Mesendoderm (in vitro differentiated cells): ENCODE data around the gene IL25. TPM values are rescaled to one million over a fixed set of nuclear protein-coding genes. Genes with fewer than 3 reads are reported as not detected.
"Not testable (repeated sequence)": the region's sequence is repeated elsewhere in the genome, so short reads cannot be mapped to it uniquely, and the experiment has no call there.

ENCODE experiments used
- DNase-seq: peaks from one replicate; pipeline ENCODE4 v3.0.0; 2013
- H2AK5ac ChIP-seq: 2 replicates; pipeline ENCODE4 v1.6.1; 2013; ENCODE audit warnings: low read length, inconsistent platforms
- H2BK120ac ChIP-seq: 2 replicates; pipeline ENCODE4 v1.6.1; 2013; ENCODE audit warnings: low read depth, mild to moderate bottlenecking, low read length, moderate library complexity, mixed read lengths
- H2BK15ac ChIP-seq: replicated peaks from 2 replicates; pipeline ENCODE4 v1.6.1; 2013; ENCODE audit warnings: low read depth, mild to moderate bottlenecking, moderate library complexity
- H2BK5ac ChIP-seq: 2 replicates; pipeline ENCODE4 v1.6.1; 2013; ENCODE audit warnings: low read length, inconsistent platforms
- H3K18ac ChIP-seq: 2 replicates; pipeline ENCODE4 v1.6.1; 2013; ENCODE audit warnings: mild to moderate bottlenecking, low read length, mixed read lengths
- H3K23ac ChIP-seq: one replicate; pipeline ENCODE4 v1.6.1; 2013; ENCODE audit warnings: low read length
- H3K27ac ChIP-seq: 2 replicates; pipeline ENCODE4 v1.5.1; 2013; ENCODE audit warnings: low read depth, mild to moderate bottlenecking, inconsistent platforms, low read length, moderate library complexity
- H3K27me3 ChIP-seq: 2 replicates; pipeline ENCODE4 v1.6.1; 2013; ENCODE audit warnings: low read length, control low read depth, mild to moderate bottlenecking, inconsistent platforms; ENCODE audit not compliant: insufficient read depth, poor library complexity
- H3K36me3 ChIP-seq: 2 replicates; pipeline ENCODE4 v1.6.1; 2013; ENCODE audit warnings: low read length, inconsistent platforms; ENCODE audit not compliant: control insufficient read depth, insufficient read depth
- H3K4ac ChIP-seq: one replicate; pipeline ENCODE4 v1.6.1; 2013; ENCODE audit warnings: low read depth, mild to moderate bottlenecking, low read length, moderate library complexity
- H3K4me1 ChIP-seq: 2 replicates; pipeline ENCODE4 v1.6.1; 2013; ENCODE audit warnings: low read depth, low read length, inconsistent platforms; ENCODE audit not compliant: control insufficient read depth
- H3K4me2 ChIP-seq: 2 replicates; pipeline ENCODE4 v1.6.1; 2013; ENCODE audit warnings: low read length
- H3K4me3 ChIP-seq: 2 replicates; pipeline ENCODE4 v1.5.1; 2013; ENCODE audit warnings: mild to moderate bottlenecking, low read length
- H3K56ac ChIP-seq: one replicate; pipeline ENCODE4 v1.6.1; 2013; ENCODE audit warnings: low read length
- H3K79me1 ChIP-seq: 2 replicates; pipeline ENCODE4 v1.6.1; 2013; ENCODE audit warnings: low read length, inconsistent platforms
- H3K79me2 ChIP-seq: 2 replicates; pipeline ENCODE4 v1.6.1; 2013; ENCODE audit warnings: mild to moderate bottlenecking, low read length; ENCODE audit not compliant: control insufficient read depth, insufficient read depth
- H3K9ac ChIP-seq: 2 replicates; pipeline ENCODE4 v1.6.1; 2013; ENCODE audit warnings: low read length, inconsistent platforms
- H4K5ac ChIP-seq: one replicate; pipeline ENCODE4 v1.6.1; 2013; ENCODE audit warnings: low read length
- H4K8ac ChIP-seq: one replicate; pipeline ENCODE4 v1.6.1; 2013; ENCODE audit warnings: low read depth, mild to moderate bottlenecking, control low read depth, low read length, moderate library complexity
- WGBS: extraction: QIAGEN DNeasy Blood & Tissue Kit; methylation state at CpG from one replicate; pipeline ENCODE4 v1.1.7; 2013; ENCODE audit warnings: low lambda C conversion rate, missing lambda C conversion rate; ENCODE audit not compliant: insufficient coverage; ENCODE audit errors: extremely low coverage; 5-methylcytosine and 5-hydroxymethylcytosine counted together
- polyA plus RNA-seq, 2 experiments: library from polyadenylated mRNA; stranded (reverse); fragments of 200-250 nt; gene quantifications; one replicate each; pipeline ENCODE4 v1.2.3, GENCODE V29; 2013

IL25 gene
- polyA plus RNA-seq (2013, experiment 1 of 2), result not detected
- not detected for polyA plus RNA-seq (2013, experiment 2 of 2)

DNA sequence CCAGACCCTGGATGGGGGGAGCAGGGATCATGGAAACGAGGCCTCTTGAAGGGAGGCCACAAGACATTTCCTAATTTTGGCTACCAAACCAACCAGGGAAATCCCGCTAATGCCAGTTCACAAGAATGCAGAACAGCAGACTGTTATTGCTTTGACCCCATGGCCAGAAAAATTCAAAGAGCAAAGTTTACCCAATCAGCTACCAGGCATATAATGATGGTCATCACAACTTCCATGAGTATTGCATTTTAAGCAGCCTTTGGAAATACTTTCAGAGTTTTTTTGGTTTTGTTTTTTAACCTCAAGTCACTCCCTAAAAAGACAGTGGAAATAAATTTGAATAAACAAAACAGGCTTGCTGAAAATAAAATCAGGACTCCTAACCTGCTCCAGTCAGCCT, at the start of gene IL25:
Gene IL25 (plus strand): TSS at position 301 of the 400 bp plus-strand sequence.
- Histone ChIP-seq H2BK15ac (no peak within 1 kb of the TSS), H3K9ac (no peak within 1 kb of the TSS), H3K4me3 (no peak within 1 kb of the TSS), H3K27me3 (no peaks in the 10 kb centered on the region), H3K56ac (no peak within 1 kb of the TSS), H3K36me3 (no peaks in the 10 kb centered on the region), H2BK5ac (no peak within 1 kb of the TSS), H3K23ac (no peak within 1 kb of the TSS), H2BK120ac (no peak within 1 kb of the TSS), H4K8ac (no peak within 1 kb of the TSS), H2AK5ac (no peak within 1 kb of the TSS), H3K18ac (no peak within 1 kb of the TSS), H3K79me2 (no peaks in the 10 kb centered on the region), H4K5ac (no peak within 1 kb of the TSS), H3K4ac (no peak within 1 kb of the TSS), H3K4me1 (peaks cover 3% of the 10 kb centered on the region), H3K79me1 (no peaks in the 10 kb centered on the region), H3K27ac (no peak within 1 kb of the TSS), H3K4me2 (no peak within 1 kb of the TSS)
- DNase-seq, result no peak
- no CpG with 5 or more reads among the region's 2 CpGs for WGBS

DNA sequence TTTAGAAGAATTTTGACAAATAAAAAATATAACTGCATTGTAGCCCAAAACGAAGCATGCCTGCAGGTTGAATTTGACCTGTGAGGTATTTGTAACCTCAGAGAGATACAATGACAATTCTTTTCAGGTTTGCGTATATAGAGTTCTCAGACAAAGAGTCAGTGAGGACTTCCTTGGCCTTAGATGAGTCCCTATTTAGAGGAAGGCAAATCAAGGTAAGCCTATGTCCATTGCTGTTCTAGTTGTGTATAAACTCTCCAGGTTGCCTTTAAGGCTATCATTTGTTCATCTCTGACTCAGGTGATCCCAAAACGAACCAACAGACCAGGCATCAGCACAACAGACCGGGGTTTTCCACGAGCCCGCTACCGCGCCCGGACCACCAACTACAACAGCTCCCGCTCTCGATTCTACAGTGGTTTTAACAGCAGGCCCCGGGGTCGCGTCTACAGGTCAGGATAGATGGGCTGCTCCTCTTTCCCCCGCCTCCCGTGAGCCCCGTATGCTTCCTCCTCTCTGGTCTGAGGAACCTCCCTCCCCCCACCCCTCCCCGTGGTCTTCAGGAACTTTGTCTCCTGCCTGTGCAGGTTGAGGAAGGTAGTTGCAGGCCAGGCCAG, 48.7 kb upstream of the IL25 start:
- peaks cover 3% of the 10 kb centered on the region for H3K36me3 ChIP-seq

DNA sequence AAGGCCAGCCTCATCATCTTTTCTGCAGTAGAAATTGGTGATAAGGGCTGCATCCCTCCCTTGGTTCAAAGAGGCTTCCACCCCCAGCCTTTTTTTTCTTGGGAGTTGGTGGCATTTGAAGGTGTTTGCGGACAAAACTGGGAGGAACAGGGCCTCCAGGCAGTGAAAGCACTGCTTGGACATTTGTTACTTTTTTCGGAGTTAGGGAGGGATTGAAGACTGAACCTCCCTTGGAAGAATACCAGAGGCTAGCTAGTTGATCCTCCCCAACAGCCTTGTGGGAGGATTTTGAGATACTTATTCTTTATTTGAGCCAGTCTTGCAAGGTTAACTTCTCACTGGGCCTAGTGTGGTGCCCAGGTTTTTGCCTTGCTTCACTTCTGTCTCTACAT, 48.2 kb upstream of the IL25 start:
- H3K9ac ChIP-seq, result no peak overlapping the region
- no peak overlapping the region for H2AK5ac ChIP-seq
- no peak for DNase-seq
- H3K18ac ChIP-seq, result no peak overlapping the region
- H3K27ac ChIP-seq, result no peak overlapping the region
- H3K56ac ChIP-seq, result no peak overlapping the region
- H3K36me3 ChIP-seq, result peaks cover 3% of the 10 kb centered on the region
- H3K79me1 ChIP-seq, result peaks cover 7% of the 10 kb centered on the region
- H3K4me2 ChIP-seq, result no peak overlapping the region
- H3K4ac ChIP-seq, result no peak overlapping the region
- no peak overlapping the region for H2BK120ac ChIP-seq
- H3K23ac ChIP-seq, result no peak overlapping the region
- H4K5ac ChIP-seq, result no peak overlapping the region
- no peaks in the 10 kb centered on the region for H3K27me3 ChIP-seq
- WGBS, result no CpG with 5 or more reads among the region's 2 CpGs
- peaks cover 18% of the 10 kb centered on the region for H3K79me2 ChIP-seq
- no peak overlapping the region for H2BK5ac ChIP-seq
- no peak overlapping the region for H2BK15ac ChIP-seq
- no peak overlapping the region for H4K8ac ChIP-seq
- H3K4me1 ChIP-seq, result peaks cover 5% of the 10 kb centered on the region
- no peak overlapping the region for H3K4me3 ChIP-seq

More for the DNA sequence above, 48.7 kb upstream of the IL25 start:
- no peak overlapping the region for H3K4me3 ChIP-seq
- no CpG with 5 or more reads among the region's 18 CpGs for WGBS
- H2BK5ac ChIP-seq, result no peak overlapping the region
- no peak overlapping the region for H4K5ac ChIP-seq
- H2BK120ac ChIP-seq, result no peak overlapping the region
- peaks cover 5% of the 10 kb centered on the region for H3K4me1 ChIP-seq
- H3K4me2 ChIP-seq, result no peak overlapping the region
- H3K9ac ChIP-seq, result no peak overlapping the region
- H4K8ac ChIP-seq, result no peak overlapping the region
- peaks cover 18% of the 10 kb centered on the region for H3K79me2 ChIP-seq
- H3K4ac ChIP-seq, result no peak overlapping the region
- H2BK15ac ChIP-seq, result no peak overlapping the region
- no peaks in the 10 kb centered on the region for H3K27me3 ChIP-seq
- H3K79me1 ChIP-seq, result peaks cover 7% of the 10 kb centered on the region
- no peak overlapping the region for H3K18ac ChIP-seq
- no peak overlapping the region for H3K56ac ChIP-seq
- no peak overlapping the region for H3K23ac ChIP-seq
- H3K27ac ChIP-seq, result no peak overlapping the region
- DNase-seq, result no peak
- no peak overlapping the region for H2AK5ac ChIP-seq

DNA sequence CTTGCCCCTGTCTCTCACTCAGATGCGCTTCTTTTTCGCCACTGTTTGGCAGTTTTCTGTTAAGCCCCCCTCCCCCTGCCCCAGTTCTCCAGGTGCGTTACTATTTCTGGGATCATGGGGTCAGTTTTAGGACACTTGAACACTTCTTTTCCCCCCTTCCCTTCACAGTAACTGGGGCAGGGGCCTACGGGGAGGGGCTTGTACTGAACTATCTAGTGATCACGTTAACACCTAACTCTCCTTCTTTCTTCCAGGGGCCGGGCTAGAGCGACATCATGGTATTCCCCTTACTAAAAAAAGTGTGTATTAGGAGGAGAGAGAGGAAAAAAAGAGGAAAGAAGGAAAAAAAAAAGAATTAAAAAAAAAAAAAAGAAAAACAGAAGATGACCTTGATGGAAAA, 47.6 kb upstream of the IL25 start:
- Histone ChIP-seq H4K8ac (no peak overlapping the region), H4K5ac (no peak overlapping the region), H3K27ac (no peak overlapping the region), H3K27me3 (no peaks in the 10 kb centered on the region), H3K79me1 (peaks cover 7% of the 10 kb centered on the region), H3K4me3 (no peak overlapping the region), H3K9ac (no peak overlapping the region), H3K4ac (no peak overlapping the region), H3K18ac (no peak overlapping the region), H3K23ac (no peak overlapping the region), H2BK5ac (no peak overlapping the region), H2BK15ac (no peak overlapping the region), H3K79me2 (peaks cover 18% of the 10 kb centered on the region), H3K4me1 (peaks cover 5% of the 10 kb centered on the region), H3K56ac (no peak overlapping the region), H2BK120ac (no peak overlapping the region), H3K36me3 (peaks cover 3% of the 10 kb centered on the region), H3K4me2 (no peak overlapping the region), H2AK5ac (no peak overlapping the region)
- WGBS, result no CpG with 5 or more reads among the region's 7 CpGs
- DNase-seq, result no peak

DNA sequence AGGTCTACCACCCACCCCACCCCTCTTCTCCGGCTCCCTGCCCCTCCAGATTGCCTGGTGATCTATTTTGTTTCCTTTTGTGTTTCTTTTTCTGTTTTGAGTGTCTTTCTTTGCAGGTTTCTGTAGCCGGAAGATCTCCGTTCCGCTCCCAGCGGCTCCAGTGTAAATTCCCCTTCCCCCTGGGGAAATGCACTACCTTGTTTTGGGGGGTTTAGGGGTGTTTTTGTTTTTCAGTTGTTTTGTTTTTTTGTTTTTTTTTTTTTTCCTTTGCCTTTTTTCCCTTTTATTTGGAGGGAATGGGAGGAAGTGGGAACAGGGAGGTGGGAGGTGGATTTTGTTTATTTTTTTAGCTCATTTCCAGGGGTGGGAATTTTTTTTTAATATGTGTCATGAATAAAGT, 46.9 kb upstream of the IL25 start:
- not testable (repeated sequence) for H3K23ac ChIP-seq

More for the DNA sequence above, 46.9 kb upstream of the IL25 start:
- not testable (repeated sequence) for H3K18ac ChIP-seq, H3K79me1 ChIP-seq, H2BK5ac ChIP-seq, H2AK5ac ChIP-seq, H4K5ac ChIP-seq, H4K8ac ChIP-seq, H3K4me3 ChIP-seq, H2BK120ac ChIP-seq, H3K9ac ChIP-seq, H3K27me3 ChIP-seq, H3K56ac ChIP-seq, H3K4me2 ChIP-seq, H3K4ac ChIP-seq, H3K36me3 ChIP-seq, H2BK15ac ChIP-seq, H3K27ac ChIP-seq, H3K4me1 ChIP-seq, DNase-seq
- H3K79me2 ChIP-seq, result peaks cover 18% of the 10 kb centered on the region
- WGBS, result no CpG with 5 or more reads among the region's 5 CpGs
